IPS DF 4.7 (cell line): ENCODE data around the gene FER.
"Not testable (repeated sequence)": the region's sequence is repeated elsewhere in the genome, so short reads cannot be mapped to it uniquely, and the experiment has no call there.

Experiments used
- DNase-seq: peaks from one replicate; pipeline ENCODE4 v3.0.0-alpha.2; 2013; ENCODE audit warnings: low spot score; ENCODE audit errors: extremely low read depth

FER gene

DNA sequence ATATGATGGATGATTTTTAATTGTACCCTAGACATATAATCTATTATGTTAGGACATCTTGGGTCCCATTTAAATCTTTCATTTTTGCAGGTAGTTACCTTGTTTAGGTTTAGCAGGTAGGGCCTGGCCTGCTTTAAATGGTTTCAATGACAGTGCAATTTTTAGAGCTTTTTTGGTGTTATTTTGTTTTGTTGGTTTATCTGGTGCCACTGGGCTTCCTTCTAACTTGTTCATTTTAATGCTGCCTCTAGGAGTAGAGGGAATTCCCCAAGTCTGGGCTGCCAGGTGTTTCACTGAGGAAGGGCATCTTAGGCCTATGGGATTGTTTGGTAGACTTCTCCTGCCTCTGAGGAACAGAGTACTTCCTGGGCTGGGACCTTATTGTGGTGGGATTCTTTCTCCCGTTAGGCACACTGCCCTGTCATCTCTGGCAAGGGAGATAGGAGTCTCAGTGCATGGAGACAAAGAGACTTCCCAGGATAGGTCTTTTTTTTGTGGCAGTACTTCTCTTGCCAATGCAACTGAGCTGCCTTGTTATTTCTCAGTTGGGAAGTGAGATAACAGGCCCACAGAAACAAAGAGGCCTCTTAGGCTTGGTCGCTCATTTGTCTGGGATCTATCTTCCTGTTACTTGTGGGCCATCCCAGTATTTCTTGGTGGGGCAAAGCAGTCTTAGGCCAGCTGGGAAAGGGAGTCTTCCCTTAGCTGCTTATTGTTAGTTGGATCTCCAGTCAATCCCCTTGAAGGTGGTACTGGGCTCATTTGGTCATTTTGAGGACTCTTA lies 282.9 kb downstream of the FER start:
- no peak for DNase-seq

DNA sequence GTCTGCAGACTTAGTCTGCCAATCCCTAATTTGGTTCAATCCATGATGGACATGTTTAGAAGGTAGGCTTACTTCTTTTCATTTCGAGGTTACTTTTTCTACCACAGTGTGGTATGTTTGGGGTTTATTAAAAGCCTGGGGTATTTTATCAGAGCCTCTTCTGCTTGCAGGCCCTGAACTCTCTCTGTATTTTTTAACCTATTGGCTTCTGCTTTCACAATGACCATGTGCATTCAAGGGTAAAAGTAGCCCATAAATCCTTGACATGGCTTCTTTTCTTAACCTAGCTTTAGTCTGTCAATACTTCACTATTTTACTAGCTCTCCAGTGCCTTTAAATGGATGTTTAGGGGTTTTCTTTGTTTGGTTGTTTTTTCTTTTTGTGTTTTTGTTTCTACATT lies 286.6 kb downstream of the FER start:
- no peak for DNase-seq

- DNase-seq, result no peak
Observed at GRCh38 chr5:109035436-109035835, 287.7 kb downstream of the FER start.

GRCh38 chr5:109038209-109038840 lies 290.6 kb downstream of the FER start:
- DNase-seq, result no peak

- no peak for DNase-seq
Observed at GRCh38 chr5:109041317-109041716, 293.6 kb downstream of the FER start.

GRCh38 chr5:109045710-109046109 lies 298.0 kb downstream of the FER start:
- no peak for DNase-seq

DNA sequence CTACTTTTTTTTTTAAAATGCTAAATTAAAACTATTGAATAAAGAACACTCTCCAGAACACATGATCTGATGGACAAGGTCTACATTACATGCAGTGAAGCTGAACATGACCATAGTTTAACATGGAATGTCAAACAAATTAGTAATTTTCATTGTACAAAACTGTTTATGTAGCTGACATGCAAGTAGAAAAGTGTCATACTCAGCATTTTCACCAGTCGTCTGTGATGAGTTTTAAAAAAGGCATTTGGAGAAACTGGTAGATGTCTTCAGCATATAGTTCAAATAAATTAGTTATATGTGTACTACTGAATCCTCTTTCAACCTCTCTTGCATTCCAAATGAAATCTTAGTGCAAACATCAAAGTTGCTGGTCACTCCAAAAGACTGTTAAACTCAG lies 301.9 kb downstream of the FER start:
- no peak for DNase-seq

DNA sequence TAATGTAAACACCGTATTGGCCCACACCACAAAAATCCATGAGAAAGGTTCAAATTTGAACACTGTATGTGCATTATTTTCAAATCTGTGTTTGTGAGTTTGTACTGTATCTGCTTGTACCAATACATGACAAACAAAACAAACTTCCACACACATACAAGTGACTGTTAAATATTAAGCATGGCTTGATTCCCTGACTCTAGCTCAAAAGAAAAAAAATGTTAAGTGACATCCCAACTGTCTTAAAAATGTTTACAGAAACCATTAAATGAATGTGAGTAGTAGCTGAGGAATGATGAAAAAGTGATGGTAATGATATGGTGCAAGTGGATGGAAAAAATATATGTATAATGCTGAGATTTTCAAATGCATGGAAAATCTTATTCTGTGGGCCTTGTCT lies 302.6 kb downstream of the FER start:
- DNase-seq, result not testable (repeated sequence)

GRCh38 chr5:109052216-109052615 lies 304.5 kb downstream of the FER start:
- DNase-seq, result not testable (repeated sequence)

GRCh38 chr5:109053995-109054417 lies 306.3 kb downstream of the FER start:
- DNase-seq, result no peak

- DNase-seq, result no peak
Observed at GRCh38 chr5:109060378-109061025, 312.8 kb downstream of the FER start.

- DNase-seq, result no peak
Observed at GRCh38 chr5:109062664-109063063, 315.0 kb downstream of the FER start.

GRCh38 chr5:109063223-109063622 lies 315.5 kb downstream of the FER start:
- no peak for DNase-seq

- no peak for DNase-seq
Observed at GRCh38 chr5:109076741-109077140, 329.0 kb downstream of the FER start.

GRCh38 chr5:109078448-109078847 lies 330.8 kb downstream of the FER start:
- DNase-seq, result no peak

DNA sequence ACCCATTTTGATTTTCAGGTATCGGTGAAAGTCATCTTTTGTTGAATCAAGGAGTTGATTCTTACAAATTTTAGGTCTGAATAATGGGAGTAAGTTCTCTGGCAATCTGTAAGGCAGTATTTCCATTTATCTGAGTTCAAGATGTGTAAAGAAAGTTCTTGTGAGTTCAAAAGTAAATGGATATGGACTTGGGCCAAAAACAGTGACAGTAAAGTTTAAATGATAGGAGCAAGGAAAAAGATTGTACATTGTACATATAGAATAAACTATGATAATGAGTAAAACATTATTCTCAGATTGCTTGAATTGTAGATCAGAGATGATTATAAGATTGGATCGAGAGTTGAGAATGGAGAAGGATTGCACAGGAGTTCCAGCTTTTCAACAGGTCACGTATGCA lies 332.8 kb downstream of the FER start:
- DNase-seq, result no peak

DNA sequence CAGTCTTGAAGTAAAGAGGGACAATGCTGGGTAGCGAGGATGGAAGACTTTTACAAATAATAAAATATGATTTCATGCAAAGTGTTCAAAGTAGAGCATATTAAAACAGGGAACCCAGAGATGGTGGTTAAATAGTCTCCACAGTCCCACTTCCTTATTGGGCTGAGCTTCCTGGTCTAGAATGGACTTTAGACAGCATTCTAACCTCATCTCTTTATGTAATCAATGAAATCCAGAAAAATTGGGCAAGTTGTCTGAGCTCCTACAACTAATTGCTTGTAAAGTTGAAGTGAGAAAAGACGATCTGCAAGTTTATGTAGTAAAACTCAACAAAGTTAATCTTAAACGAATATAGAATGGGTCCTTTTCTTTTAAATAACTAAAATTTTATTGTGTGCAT lies 333.2 kb downstream of the FER start:
- no peak for DNase-seq

DNA sequence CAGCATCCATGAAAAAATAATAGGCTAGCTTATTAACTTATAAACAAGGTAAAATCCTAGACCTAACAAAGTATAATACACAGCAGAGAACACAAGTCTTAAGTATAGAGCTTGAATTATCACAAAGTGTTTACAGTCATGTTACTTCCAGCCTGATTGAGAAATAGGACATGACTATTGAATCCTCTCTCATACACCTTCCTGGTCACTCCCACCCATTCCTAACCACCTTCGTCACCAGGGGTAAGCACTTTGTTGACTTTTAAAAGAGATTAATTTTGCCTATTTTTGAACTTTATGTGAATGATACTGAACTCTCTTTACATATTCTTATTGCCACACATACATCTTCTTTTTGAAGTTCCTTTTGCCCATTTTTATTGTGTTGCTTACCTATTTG lies 336.2 kb downstream of the FER start:
- DNase-seq, result no peak

- DNase-seq, result no peak
Observed at GRCh38 chr5:109089191-109089590, 341.5 kb downstream of the FER start.

DNA sequence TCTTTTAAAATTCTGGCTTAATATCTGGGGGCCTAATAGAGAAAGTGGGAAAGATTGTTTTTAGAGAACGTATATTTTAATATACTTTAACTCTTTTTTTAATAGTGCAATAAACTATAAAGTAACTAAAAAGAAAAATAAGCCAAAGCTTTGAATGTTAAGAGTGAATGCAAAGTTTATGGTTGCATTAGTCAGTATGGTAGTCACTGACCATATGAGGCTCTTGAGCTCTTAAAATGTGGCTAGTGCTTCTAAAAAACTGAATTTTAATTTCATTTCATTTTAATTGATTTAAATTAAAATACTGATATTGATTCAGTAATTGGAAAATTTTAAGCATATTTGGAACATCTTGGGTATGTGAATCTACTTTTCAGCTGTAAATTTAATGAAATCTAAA lies 351.4 kb downstream of the FER start:
- DNase-seq, result no peak

GRCh38 chr5:109100971-109101370 lies 353.3 kb downstream of the FER start:
- DNase-seq, result no peak

- DNase-seq, result no peak
Observed at GRCh38 chr5:109102096-109102690, 354.5 kb downstream of the FER start.
